HG03159 (cell line): ENCODE data around the gene ZNF608.

Source experiments
- ATAC-seq: cut with Tn5 transposase; IDR thresholded peaks from one replicate; pipeline ENCODE4 v1.9.1; 2021; ENCODE audit warnings: mild to moderate bottlenecking, moderate library complexity; ENCODE audit not compliant: unreplicated experiment

ZNF608 gene, protein sequence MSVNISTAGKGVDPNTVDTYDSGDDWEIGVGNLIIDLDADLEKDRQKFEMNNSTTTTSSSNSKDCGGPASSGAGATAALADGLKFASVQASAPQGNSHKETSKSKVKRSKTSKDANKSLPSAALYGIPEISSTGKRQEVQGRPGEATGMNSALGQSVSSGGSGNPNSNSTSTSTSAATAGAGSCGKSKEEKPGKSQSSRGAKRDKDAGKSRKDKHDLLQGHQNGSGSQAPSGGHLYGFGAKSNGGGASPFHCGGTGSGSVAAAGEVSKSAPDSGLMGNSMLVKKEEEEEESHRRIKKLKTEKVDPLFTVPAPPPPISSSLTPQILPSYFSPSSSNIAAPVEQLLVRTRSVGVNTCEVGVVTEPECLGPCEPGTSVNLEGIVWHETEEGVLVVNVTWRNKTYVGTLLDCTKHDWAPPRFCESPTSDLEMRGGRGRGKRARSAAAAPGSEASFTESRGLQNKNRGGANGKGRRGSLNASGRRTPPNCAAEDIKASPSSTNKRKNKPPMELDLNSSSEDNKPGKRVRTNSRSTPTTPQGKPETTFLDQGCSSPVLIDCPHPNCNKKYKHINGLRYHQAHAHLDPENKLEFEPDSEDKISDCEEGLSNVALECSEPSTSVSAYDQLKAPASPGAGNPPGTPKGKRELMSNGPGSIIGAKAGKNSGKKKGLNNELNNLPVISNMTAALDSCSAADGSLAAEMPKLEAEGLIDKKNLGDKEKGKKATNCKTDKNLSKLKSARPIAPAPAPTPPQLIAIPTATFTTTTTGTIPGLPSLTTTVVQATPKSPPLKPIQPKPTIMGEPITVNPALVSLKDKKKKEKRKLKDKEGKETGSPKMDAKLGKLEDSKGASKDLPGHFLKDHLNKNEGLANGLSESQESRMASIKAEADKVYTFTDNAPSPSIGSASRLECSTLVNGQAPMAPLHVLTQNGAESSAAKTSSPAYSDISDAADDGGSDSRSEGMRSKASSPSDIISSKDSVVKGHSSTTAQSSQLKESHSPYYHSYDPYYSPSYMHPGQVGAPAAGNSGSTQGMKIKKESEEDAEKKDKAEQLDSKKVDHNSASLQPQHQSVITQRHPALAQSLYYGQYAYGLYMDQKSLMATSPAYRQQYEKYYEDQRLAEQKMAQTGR (N-terminal part only)

DNA sequence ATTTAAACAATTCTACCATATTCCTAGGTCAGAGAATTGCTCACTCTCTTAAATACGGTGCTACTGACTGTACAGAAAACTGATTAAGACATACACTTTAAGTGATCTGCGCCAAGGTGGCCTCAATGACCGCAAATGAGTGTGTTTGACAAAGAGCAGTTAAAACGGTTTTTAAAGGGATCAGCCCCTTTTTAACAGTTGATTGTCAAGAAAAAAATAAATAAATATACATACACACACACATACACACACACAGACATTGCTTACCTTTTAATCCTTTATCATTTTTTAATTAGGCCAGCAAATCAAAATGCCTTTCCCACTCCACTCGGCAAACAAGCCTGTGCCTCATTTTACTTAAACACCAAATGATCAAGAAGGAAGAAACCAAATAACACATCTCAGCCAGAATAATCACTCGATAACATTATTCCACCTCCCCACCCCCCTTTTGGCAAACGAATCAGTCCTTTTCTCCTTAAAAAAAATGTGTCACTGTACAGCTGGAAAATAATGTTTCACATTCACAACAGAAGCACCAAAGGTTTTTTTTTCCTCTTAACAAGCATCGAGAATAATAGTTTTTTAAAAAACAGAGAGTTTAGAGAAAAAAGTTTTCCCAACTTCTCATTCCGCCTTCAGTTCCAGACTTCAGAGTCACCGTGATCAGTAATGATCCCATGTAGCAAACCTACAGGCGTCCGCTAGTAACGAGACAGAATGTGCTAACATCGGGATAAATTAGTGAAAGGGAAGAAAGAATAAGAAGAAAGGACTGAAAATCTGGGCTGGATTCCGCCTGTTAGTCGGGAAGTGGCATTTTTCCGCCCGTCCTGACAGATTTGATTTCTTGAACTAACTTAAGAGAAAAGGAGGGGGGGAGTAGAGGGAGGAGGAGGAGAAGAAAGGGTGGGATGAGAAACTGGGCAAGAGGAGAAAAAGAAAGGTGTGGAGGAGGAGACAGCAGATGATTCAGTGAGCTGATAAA is at the start of gene ZNF608:
Gene ZNF608 (minus strand): TSS at position 712 of the 988 bp plus-strand sequence. CDS start 1,650 bp downstream, outside the sequence.
- no peak for ATAC-seq

DNA sequence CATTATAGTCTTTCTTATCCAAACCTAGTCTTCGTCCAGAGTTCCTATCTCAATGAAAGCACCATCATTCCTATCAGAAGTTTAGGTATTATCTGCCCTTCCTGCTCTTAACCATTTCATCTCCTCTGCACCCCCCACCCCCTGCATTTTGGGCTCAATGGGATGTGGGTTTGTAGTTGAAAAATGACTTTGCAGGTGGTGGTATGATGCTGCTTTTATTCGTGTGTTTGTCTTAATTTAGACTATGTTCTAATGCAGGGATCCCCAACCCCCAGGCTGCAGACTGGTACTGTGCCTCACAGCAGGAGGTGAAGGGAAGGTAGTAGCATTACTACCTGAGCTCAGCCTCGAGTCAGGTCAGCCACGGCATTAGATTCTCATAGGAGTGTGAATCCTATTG is 49.4 kb upstream of the ZNF608 start:
- ATAC-seq = no peak

DNA sequence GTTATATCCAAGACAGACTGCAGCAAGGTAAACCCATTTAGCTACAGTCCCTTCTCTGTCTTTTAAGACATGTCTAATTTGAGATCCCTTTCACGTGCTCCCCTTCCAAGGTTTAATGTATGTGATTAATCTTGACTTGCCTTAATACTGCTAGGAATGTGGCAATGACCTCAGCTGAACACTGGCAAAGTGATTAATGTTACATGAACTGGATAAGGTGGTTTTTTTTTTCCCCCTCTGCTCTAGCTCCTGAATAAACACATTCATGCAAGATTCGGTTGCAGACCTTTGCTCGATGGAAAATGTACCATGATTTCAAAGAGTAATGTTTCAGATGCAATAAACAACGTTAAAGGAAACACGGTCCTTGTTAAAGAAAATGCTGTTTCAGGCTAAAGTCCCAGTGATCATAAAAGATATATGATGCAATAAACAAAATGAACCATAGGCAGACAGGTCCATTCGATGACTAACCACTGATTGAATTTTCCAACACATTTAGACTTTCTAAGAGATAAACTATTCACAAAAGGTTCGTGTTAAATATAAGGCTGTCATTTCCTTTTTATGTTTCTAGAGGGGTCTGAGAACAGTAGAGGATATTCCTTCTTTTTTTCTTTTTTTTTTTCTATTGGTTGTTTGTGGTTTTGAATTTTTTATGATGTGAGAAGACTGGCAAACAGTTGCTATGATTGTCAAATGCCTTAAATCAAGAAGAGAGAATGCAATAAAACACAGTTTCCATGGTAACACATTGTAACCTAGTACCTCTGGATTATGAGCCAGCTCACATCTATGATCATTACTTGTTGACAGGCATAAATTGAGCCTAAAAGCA is 44.7 kb upstream of the ZNF608 start:
- ATAC-seq = no peak

- no peak for ATAC-seq
Measured at GRCh38 chr5:124790301-124790894, 44.0 kb upstream of the ZNF608 start.

GRCh38 chr5:124789104-124789605 is 42.7 kb upstream of the ZNF608 start:
- ATAC-seq = no peak

- no peak for ATAC-seq
Measured at GRCh38 chr5:124783794-124784193, 37.4 kb upstream of the ZNF608 start.

DNA sequence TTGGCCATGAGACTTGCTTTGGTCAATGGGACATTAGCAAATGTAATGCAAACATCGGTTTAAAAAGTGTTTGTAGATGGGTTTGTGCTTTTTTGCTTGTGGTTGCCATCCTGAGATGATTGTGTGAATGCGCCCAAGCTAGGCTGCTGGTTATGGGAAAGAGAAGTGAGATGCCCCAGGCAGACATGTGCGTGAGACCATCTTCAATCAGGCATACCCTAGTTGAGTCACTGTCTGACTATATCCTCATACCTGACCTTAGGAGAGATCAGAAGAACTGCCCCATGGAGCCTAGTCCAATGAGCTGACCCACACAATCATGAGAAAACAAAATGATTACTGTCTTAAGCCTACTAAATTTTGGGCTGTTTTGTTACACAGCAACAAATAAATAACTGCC is 36.8 kb upstream of the ZNF608 start:
- no peak for ATAC-seq

GRCh38 chr5:124782262-124782661 is 35.8 kb upstream of the ZNF608 start:
- no peak for ATAC-seq

GRCh38 chr5:124780011-124780410 is 33.6 kb upstream of the ZNF608 start:
- no peak for ATAC-seq

- ATAC-seq = no peak
Measured at GRCh38 chr5:124773315-124774311, 27.2 kb upstream of the ZNF608 start.

GRCh38 chr5:124772457-124773200 is 26.2 kb upstream of the ZNF608 start:
- no peak for ATAC-seq

- ATAC-seq = no peak
Measured at GRCh38 chr5:124771761-124772160, 25.3 kb upstream of the ZNF608 start.

GRCh38 chr5:124764992-124765611 is 18.7 kb upstream of the ZNF608 start:
- no peak for ATAC-seq

DNA sequence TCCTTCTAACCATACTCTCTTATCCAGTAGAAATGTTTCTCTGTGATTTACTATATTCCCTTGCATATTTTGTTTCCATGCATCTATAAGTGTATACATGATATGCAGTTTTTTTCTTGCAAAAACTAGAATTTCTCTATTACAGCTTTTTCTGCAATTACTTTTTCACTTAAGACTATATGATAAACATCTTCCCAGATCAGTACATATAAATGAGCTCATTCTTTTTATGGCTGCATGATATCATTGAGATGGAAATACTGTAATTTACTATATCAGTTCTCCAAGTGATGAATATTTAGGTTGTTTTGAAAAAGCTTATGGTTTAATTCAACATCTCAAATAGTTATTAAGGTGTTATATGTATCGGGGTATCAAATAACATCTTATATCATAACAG is 18.1 kb upstream of the ZNF608 start:
- ATAC-seq = no peak

- no peak for ATAC-seq
Measured at GRCh38 chr5:124761010-124761409, 14.6 kb upstream of the ZNF608 start.

DNA sequence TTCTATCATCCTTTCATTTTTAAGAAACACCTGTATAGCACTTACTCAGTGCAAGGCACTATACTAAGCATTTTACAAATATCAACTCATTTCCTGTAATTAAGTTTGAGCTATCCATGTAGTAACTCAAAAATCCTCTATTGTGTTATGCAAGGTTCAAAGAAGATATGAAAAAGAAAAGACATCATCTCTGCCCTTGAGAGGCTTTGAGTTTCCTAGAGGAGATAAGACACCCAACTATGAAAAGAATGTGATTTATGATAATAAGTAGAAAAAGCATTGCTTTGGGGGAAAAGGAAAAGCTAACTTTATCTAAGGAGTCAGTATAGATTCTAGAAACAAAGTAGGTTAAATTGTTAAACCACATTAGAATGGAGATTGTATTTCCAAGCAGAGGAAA is 14.2 kb upstream of the ZNF608 start:
- no peak for ATAC-seq
